ENCODE results near the gene KRTCAP2.

DNA sequence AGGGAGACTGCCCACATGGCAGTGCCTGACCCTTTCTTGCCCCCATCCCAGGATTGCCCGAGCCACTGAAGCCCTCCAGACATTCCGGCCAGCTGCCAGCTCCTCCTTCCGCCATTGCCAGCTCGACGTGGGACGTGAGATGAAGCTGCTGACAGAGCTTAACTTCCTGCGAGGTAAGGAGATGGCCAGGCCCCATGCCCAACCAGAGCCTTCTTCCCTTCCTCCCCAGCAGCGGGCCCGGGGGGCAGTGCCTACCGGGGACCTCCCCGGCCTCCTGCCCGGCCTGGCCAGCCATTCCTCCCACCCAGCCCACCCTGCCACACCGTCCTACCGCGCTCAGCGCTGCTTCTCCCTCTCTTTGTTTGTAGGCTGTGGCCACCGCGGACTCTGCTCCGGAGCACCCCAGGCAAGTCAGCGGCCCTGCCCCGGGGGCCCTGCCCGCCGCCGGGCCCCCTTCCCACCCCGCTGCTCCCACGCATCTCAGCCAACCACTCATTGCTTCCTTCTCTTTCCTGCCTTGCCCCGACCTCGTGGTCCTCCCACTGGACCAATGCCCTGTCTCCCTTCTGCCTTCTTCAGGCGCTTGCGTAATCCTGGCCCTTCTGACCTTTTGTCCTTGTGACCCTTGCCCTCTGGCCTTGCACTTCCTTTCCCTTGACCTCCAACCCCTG, 5.5 kb upstream of the KRTCAP2 start:
- TF ChIP-seq POLR2A (IDR thresholded peaks at IDR 0.05): no peak
- TF ChIP-seq, protein P1, sequence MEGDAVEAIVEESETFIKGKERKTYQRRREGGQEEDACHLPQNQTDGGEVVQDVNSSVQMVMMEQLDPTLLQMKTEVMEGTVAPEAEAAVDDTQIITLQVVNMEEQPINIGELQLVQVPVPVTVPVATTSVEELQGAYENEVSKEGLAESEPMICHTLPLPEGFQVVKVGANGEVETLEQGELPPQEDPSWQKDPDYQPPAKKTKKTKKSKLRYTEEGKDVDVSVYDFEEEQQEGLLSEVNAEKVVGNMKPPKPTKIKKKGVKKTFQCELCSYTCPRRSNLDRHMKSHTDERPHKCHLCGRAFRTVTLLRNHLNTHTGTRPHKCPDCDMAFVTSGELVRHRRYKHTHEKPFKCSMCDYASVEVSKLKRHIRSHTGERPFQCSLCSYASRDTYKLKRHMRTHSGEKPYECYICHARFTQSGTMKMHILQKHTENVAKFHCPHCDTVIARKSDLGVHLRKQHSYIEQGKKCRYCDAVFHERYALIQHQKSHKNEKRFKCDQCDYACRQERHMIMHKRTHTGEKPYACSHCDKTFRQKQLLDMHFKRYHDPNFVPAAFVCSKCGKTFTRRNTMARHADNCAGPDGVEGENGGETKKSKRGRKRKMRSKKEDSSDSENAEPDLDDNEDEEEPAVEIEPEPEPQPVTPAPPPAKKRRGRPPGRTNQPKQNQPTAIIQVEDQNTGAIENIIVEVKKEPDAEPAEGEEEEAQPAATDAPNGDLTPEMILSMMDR (IDR thresholded peaks at IDR 0.05): no peak
